Ovary (tissue), 3 donors: ENCODE results near the gene PAGR1.

Experiments
- CTCF ChIP-seq, 3 donors: fragments of 450-650 bp in 2 of 3; fragments of 200-600 bp in 1 of 3; IDR thresholded peaks; one replicate each; pipeline versions ENCODE4 v1.5.1 to v1.8.0; 2016 to 2022; ENCODE audit warnings: antibody characterized with exemption in 3 of 3, mild to moderate bottlenecking in 1 of 3
- EP300 ChIP-seq: sonication (generic); formaldehyde crosslinking; IDR thresholded peaks from one replicate; pipeline ENCODE4 v1.6.1; 2017; ENCODE audit warnings: antibody characterized with exemption
- POLR2A ChIP-seq: fragments of 450-650 bp; IDR thresholded peaks from one replicate; pipeline ENCODE4 v1.6.1; 2017; ENCODE audit warnings: antibody characterized with exemption, mild to moderate bottlenecking, moderate library complexity
- donor health status: DM: no; HTN: no; CAD: no.

GRCh38 chr16:29802416-29802935 is 13.5 kb upstream of the PAGR1 start:
- no peak for TF ChIP-seq POLR2A
- no peak for TF ChIP-seq CTCF (IDR thresholded peaks at IDR 0.05)
- TF ChIP-seq EP300, result no peak
